H1 (cell line): ENCODE measurements around the gene TNIK. TPM values are rescaled to one million over a fixed set of nuclear protein-coding genes. Genes with fewer than 3 reads are reported as not detected.
A peak's percentile ranks its signal among the peaks of the same experiment; 100 is the strongest.

Source experiments
- CTCF ChIA-PET: fragments of 300-600 bp; sonication (Branson Sonifier 250); formaldehyde crosslinking; loops from one replicate; lab custom pipeline; 2021; ENCODE audit not compliant: partially characterized antibody; lab: Charles Lee
- POLR2A ChIA-PET: fragments of 300-600 bp; sonication (Branson Sonifier 250); formaldehyde crosslinking; loops from one replicate; lab custom pipeline; 2021; ENCODE audit warnings: inconsistent platforms; ENCODE audit not compliant: partially characterized antibody; lab: Charles Lee
- DNase-seq, 2 experiments: peaks; one replicate each; pipeline versions ENCODE4 v3.0.0 to v3.0.0-alpha.2; 2010 to 2022; ENCODE audit warnings: low spot score in 2 of 2, low read depth in 1 of 2, mixed read lengths in 1 of 2
- FAIRE-seq: peaks from 2 replicates; lab custom pipeline; 2011; peaks lifted over from hg19 to GRCh38; lab: Jason Lieb, UNC
- H2AFZ ChIP-seq: 2 replicates; pipeline ENCODE4 v1.8.1; 2012; ENCODE audit warnings: low read length, inconsistent platforms
- H2AK5ac ChIP-seq: 2 replicates; pipeline ENCODE4 v1.6.1; 2013; ENCODE audit warnings: low read depth, low read length
- H2BK120ac ChIP-seq: replicated peaks from 2 replicates; pipeline ENCODE3; 2013; ENCODE audit warnings: low read depth, low read length, inconsistent platforms
- H2BK12ac ChIP-seq: 2 replicates; pipeline ENCODE4 v1.6.1; 2013; ENCODE audit warnings: low read depth, low read length
- H2BK15ac ChIP-seq: 2 replicates; pipeline ENCODE4 v1.6.1; 2013; ENCODE audit warnings: low read length
- H2BK20ac ChIP-seq: 2 replicates; pipeline ENCODE4 v1.6.1; 2013; ENCODE audit warnings: low read length
- H2BK5ac ChIP-seq: 2 replicates; pipeline ENCODE4 v1.6.1; 2013; ENCODE audit warnings: low read depth, low read length
- H3K14ac ChIP-seq: 2 replicates; pipeline ENCODE4 v1.6.1; 2013; ENCODE audit warnings: inconsistent platforms; ENCODE audit not compliant: insufficient read length
- H3K18ac ChIP-seq: 2 replicates; pipeline ENCODE4 v1.6.1; 2013; ENCODE audit warnings: low read length; ENCODE audit errors: extremely low read depth
- H3K23ac ChIP-seq: 2 replicates; pipeline ENCODE4 v1.6.1; 2013; ENCODE audit warnings: inconsistent platforms; ENCODE audit not compliant: insufficient read length
- H3K23me2 ChIP-seq: 2 replicates; pipeline ENCODE4 v1.6.1; 2013; ENCODE audit warnings: low read depth, low read length
- H3K27ac ChIP-seq: 2 replicates; pipeline ENCODE4 v1.6.1; 2011; ENCODE audit warnings: low read depth, low read length, inconsistent platforms
- H3K27me3 ChIP-seq, 4 experiments: replicated peaks in 1 of 4; 1 replicate in 1 of 4; 2 replicates in 3 of 4; pipeline versions ENCODE4 v1.6.1 to v1.8.1; 2011 to 2013; ENCODE audit warnings: low read length in 3 of 4, mild to moderate bottlenecking in 3 of 4, inconsistent platforms in 2 of 4, mixed read lengths in 2 of 4, moderate library complexity in 1 of 4; ENCODE audit not compliant: control insufficient read depth in 3 of 4, insufficient read depth in 3 of 4; ENCODE audit errors: extremely low read depth in 1 of 4
- H3K36me3 ChIP-seq, 4 experiments: 2 replicates each; pipeline versions ENCODE4 v1.6.1 to v1.8.1; 2011 to 2013; ENCODE audit warnings: mild to moderate bottlenecking in 4 of 4, low read length in 3 of 4, moderate library complexity in 2 of 4, control low read depth in 1 of 4, inconsistent platforms in 1 of 4; ENCODE audit not compliant: insufficient read depth in 4 of 4, control insufficient read depth in 2 of 4
- H3K4ac ChIP-seq: replicated peaks from 2 replicates; pipeline ENCODE3; 2013; ENCODE audit warnings: low read length, low read depth, mixed read lengths, inconsistent platforms; ENCODE audit not compliant: insufficient read length
- H3K4me1 ChIP-seq, 4 experiments: replicated peaks in 1 of 4; 1 replicate in 1 of 4; 2 replicates in 3 of 4; pipeline versions ENCODE4 v1.6.1 to v1.8.1; 2011 to 2013; ENCODE audit warnings: low read length in 3 of 4, inconsistent platforms in 2 of 4, mixed read lengths in 1 of 4; ENCODE audit not compliant: insufficient read depth in 4 of 4, control insufficient read depth in 3 of 4
- H3K4me2 ChIP-seq, 2 experiments: 2 replicates each; pipeline versions ENCODE4 v1.6.1 to v1.8.1; 2011 to 2013; ENCODE audit warnings: low read depth in 2 of 2, low read length in 2 of 2, control low read depth in 1 of 2, inconsistent platforms in 1 of 2, mild to moderate bottlenecking in 1 of 2; ENCODE audit not compliant: insufficient read depth in 1 of 2
- H3K4me3 ChIP-seq, 4 experiments: fragments of 200-600, 300-600 bp in 1 of 4; sonication (generic), shearing (Covaris generic), sonication (Bioruptor Twin) in 1 of 4; 2 replicates each; pipeline versions ENCODE4 v1.5.1 to v1.8.1; 2011 to 2016; ENCODE audit warnings: low read length in 4 of 4, low read depth in 3 of 4, control low read depth in 2 of 4, inconsistent platforms in 2 of 4, mild to moderate bottlenecking in 2 of 4, mixed read lengths in 1 of 4, moderate library complexity in 1 of 4; ENCODE audit not compliant: insufficient read depth in 2 of 4; ENCODE audit errors: extremely low read depth in 1 of 4
- H3K56ac ChIP-seq: replicated peaks from 2 replicates; pipeline ENCODE3; 2013; ENCODE audit warnings: low read depth, mild to moderate bottlenecking, mixed read lengths, low read length, inconsistent platforms; ENCODE audit not compliant: insufficient read length
- H3K79me1 ChIP-seq: 2 replicates; pipeline ENCODE4 v1.6.1; 2013; ENCODE audit warnings: low read depth, low read length, control low read depth
- H3K79me2 ChIP-seq, 2 experiments: 2 replicates each; pipeline versions ENCODE4 v1.6.1 to v1.8.1; 2012 to 2013; ENCODE audit warnings: low read length in 2 of 2, mild to moderate bottlenecking in 2 of 2, inconsistent platforms in 1 of 2; ENCODE audit not compliant: insufficient read depth in 2 of 2, control insufficient read depth in 1 of 2
- H3K9ac ChIP-seq, 4 experiments: replicated peaks in 1 of 4; 1 replicate in 1 of 4; 2 replicates in 3 of 4; pipeline versions ENCODE4 v1.6.1 to v1.8.1; 2011 to 2013; ENCODE audit warnings: low read depth in 3 of 4, low read length in 3 of 4, control low read depth in 2 of 4, mild to moderate bottlenecking in 2 of 4, moderate library complexity in 2 of 4, inconsistent platforms in 1 of 4; ENCODE audit errors: extremely low read depth in 1 of 4
- H3K9me3 ChIP-seq, 2 experiments: 2 replicates each; pipeline versions ENCODE4 v1.6.1 to v1.8.1; 2012 to 2013; ENCODE audit warnings: mild to moderate bottlenecking in 2 of 2, moderate library complexity in 2 of 2, control low read depth in 1 of 2, inconsistent platforms in 1 of 2, low read depth in 1 of 2, low read length in 1 of 2, mixed read lengths in 1 of 2; ENCODE audit not compliant: insufficient read depth in 2 of 2
- H4K20me1 ChIP-seq, 2 experiments: replicated peaks in 1 of 2; 2 replicates each; pipeline versions ENCODE3 to v1.8.1; 2011 to 2013; ENCODE audit warnings: inconsistent platforms in 2 of 2, low read length in 2 of 2, mild to moderate bottlenecking in 1 of 2; ENCODE audit not compliant: insufficient read depth in 2 of 2, control insufficient read depth in 1 of 2
- H4K5ac ChIP-seq: 2 replicates; pipeline ENCODE4 v1.6.1; 2013; ENCODE audit warnings: low read length, low read depth, mixed read lengths, inconsistent platforms; ENCODE audit not compliant: insufficient read length
- H4K8ac ChIP-seq: 2 replicates; pipeline ENCODE4 v1.8.0; 2013; ENCODE audit warnings: mild to moderate bottlenecking, moderate library complexity, low read length, inconsistent platforms; ENCODE audit not compliant: insufficient read depth; ENCODE audit errors: extremely low read depth
- H4K91ac ChIP-seq: replicated peaks from 2 replicates; pipeline ENCODE3; 2013; ENCODE audit warnings: low read length, mixed read lengths, inconsistent platforms; ENCODE audit not compliant: insufficient read length
- CTCF ChIP-seq, 3 experiments: IDR thresholded peaks; 1 replicate in 2 of 3; 2 replicates in 1 of 3; pipeline versions ENCODE4 v1.5.1 to v1.6.1; 2011; ENCODE audit warnings: low read length in 3 of 3, mild to moderate bottlenecking in 3 of 3, inconsistent platforms in 2 of 3, low read depth in 1 of 3, moderate library complexity in 1 of 3; ENCODE audit not compliant: insufficient read depth in 1 of 3; ENCODE audit errors: control extremely low read depth in 1 of 3
- JUND ChIP-seq: IDR thresholded peaks from 2 replicates; pipeline ENCODE4 v1.6.1; 2011; ENCODE audit warnings: mild to moderate bottlenecking, improper control_type of control experiment, low read length
- PHF8 ChIP-seq: fragments of 200-600 bp; sonication (generic); conservative IDR thresholded peaks from 2 replicates; pipeline ENCODE4 v1.7.1; 2012; ENCODE audit warnings: low read depth, mild to moderate bottlenecking, inconsistent platforms, low read length, moderate library complexity
- RAD21 ChIP-seq, 2 experiments: IDR thresholded peaks in 1 of 2; conservative IDR thresholded peaks in 1 of 2; 2 replicates each; pipeline ENCODE4 v1.6.1; 2011; ENCODE audit warnings: low read depth in 2 of 2, low read length in 2 of 2, improper control_type of control experiment in 1 of 2, inconsistent platforms in 1 of 2, mild to moderate bottlenecking in 1 of 2, moderate library complexity in 1 of 2
- WGBS, 2 experiments: shearing (Covaris generic) in 1 of 2; methylation state at CpG; one replicate each; pipeline versions ENCODE4 v1.1.6 to v1.1.7; 2013 to 2015; ENCODE audit warnings: low lambda C conversion rate in 2 of 2, mixed read lengths in 2 of 2, inconsistent platforms in 1 of 2, low coverage in 1 of 2, missing lambda C conversion rate in 1 of 2; ENCODE audit not compliant: insufficient replicate concordance in 2 of 2, insufficient coverage in 1 of 2, insufficient read length in 1 of 2; ENCODE audit errors: extremely low coverage in 1 of 2, missing lambda C conversion rate in 1 of 2; 5-methylcytosine and 5-hydroxymethylcytosine counted together
- polyA plus RNA-seq, 7 experiments: library from polyadenylated mRNA; depleted of rRNA in 3 of 7; stranded (reverse) in 5 of 7; unstranded in 2 of 7; fragments of >200 nt in 5 of 7; fragments of 200-250 nt in 2 of 7; gene quantifications; 1 replicate in 5 of 7; 2 replicates in 1 of 7; 4 replicates in 1 of 7; pipeline versions ENCODE4 v1.2.1 to v1.2.3, GENCODE V29; 2011 to 2013; ENCODE audit warnings: missing spikeins in 2 of 7, mixed read lengths in 2 of 7
- total RNA-seq: library from RNA; stranded (reverse); fragmentation: NEBNext Ultra II Directional; extraction: Animal tissue kit (Norgen Biotek cat#: 25700); gene quantifications from 2 replicates; pipeline ENCODE4 v1.2.1, GENCODE V29; 2021

TNIK gene
- total and polyA plus RNA-seq, 2 of the 8 experiments (the other 6 are each of a cell fraction or from before 2014, with no cell fraction given) = 7.4 to 42.0 TPM

GRCh38 chr3:171049861-171050444 lies 410.3 kb downstream of the TNIK start:
- Histone ChIP-seq H3K36me3 (no peaks in the 10 kb centered on the region), H3K27ac (no peak overlapping the region), H3K79me1 (no peaks in the 10 kb centered on the region), H3K4me1 (no peaks in the 10 kb centered on the region), H3K23ac (no peak overlapping the region), H4K20me1 (no peaks in the 10 kb centered on the region), H3K4me3 (no peak overlapping the region), H3K4me2 (no peak overlapping the region), H4K5ac (no peak overlapping the region), H3K27me3 (no peaks in the 10 kb centered on the region), H3K14ac (no peak overlapping the region), H4K8ac (no peak overlapping the region), H4K91ac (no peak overlapping the region), H3K23me2 (no peaks in the 10 kb centered on the region), H3K9me3 (no peaks in the 10 kb centered on the region), H2BK15ac (no peak overlapping the region), H2AFZ (peak overlapping the region; percentile 76; the same call in 1 of the 2 replicates), H3K4ac (no peak overlapping the region), H3K9ac (no peak overlapping the region), H2BK12ac (no peak overlapping the region), H2BK120ac (no peak overlapping the region), H3K56ac (no peak overlapping the region), H3K18ac (no peak overlapping the region), H2BK5ac (no peak overlapping the region), H3K79me2 (no peaks in the 10 kb centered on the region), H2BK20ac (no peak overlapping the region), H2AK5ac (no peak overlapping the region)
- peak; percentile 92 for FAIRE-seq
- DNase-seq = peak; percentile 36 to 65
- ChIA-PET CTCF (interaction anchor here (0.6 to 3.2 kb wide), 46 partner anchors 8 to 723 kb away, joined by 3 to 24 read pairs (median 4); no protein-coding TSS in a partner anchor), POLR2A (no interaction called here)
- WGBS, 2 experiments = 31% methylated on average over 6 of the region's 6 CpGs; no CpG with 5 or more reads in 1 of the 2 experiments
- no peak for TF ChIP-seq PHF8
- peak; percentile 67 to 84 (median 68) for TF ChIP-seq CTCF (IDR thresholded peaks at IDR 0.05; ENCODE audit: control extremely low read depth in 1 of 3, insufficient read depth in 1 of 3, low read depth in 1 of 3, low read length in 3 of 3)
- TF ChIP-seq RAD21 (IDR thresholded peaks at IDR 0.05 in 1 of 2, conservative IDR thresholded peaks at IDR 0.05 in 1 of 2; ENCODE audit: low read depth in 2 of 2, low read length in 2 of 2) = peak; percentile 91 to 92
- peak; percentile 44; the same call in 1 of the 2 replicates for TF ChIP-seq JUND
